ENCODE data around the gene ASMTL. TPM values are rescaled to one million over a fixed set of nuclear protein-coding genes. Genes with fewer than 3 reads are reported as not detected.
"Not testable (repeated sequence)": the region's sequence is repeated elsewhere in the genome, so short reads cannot be mapped to it uniquely, and the experiment has no call there.

The ASMTL gene
- total and polyA plus RNA-seq, 3 experiments from 2014 or later: 26.1 to 47.9 (median 26.5) TPM

GRCh38 chrX:1486177-1486576 lies 33.5 kb upstream of the ASMTL start:
- no peak for DNase-seq
- Mint-ChIP-seq H3K4me1 (peaks cover 33 to 53% (median 35%) of the 10 kb centered on the region in 3 donors), H3K27ac (peak overlapping the region in 7 of 8 donors; percentile 11 to 77 (median 70)), H3K9me3 (peaks cover 0 to 3% (median 0%) of the 10 kb centered on the region in 5 donors), H3K4me3 (no peak overlapping the region), H3K27me3 (peaks cover 0 to 7% of the 10 kb centered on the region in 2 donors), H3K36me3 (peaks cover 23 to 65% (median 32%) of the 10 kb centered on the region in 3 donors)
- Histone ChIP-seq H3K9me3 (ENCODE audit: low read length) (no peaks in the 10 kb centered on the region), H3K27ac (ENCODE audit: low read depth, low read length) (no peak overlapping the region), H3K4me1 (ENCODE audit: insufficient read depth, low read length) (peaks cover 30% of the 10 kb centered on the region), H3K27me3 (ENCODE audit: insufficient read depth, low read length, poor library complexity, severe bottlenecking) (no peaks in the 10 kb centered on the region), H3K36me3 (ENCODE audit: insufficient read depth, low read length) (peaks cover 35% of the 10 kb centered on the region), H3K4me3 (ENCODE audit: low read length) (no peak overlapping the region)
- ChIA-PET CTCF (no interaction called here), POLR2A (no interaction called here)

- Histone ChIP-seq H3K27ac (ENCODE audit: low read depth, low read length) (no peak overlapping the region), H3K9me3 (ENCODE audit: low read length) (no peaks in the 10 kb centered on the region), H3K27me3 (ENCODE audit: insufficient read depth, low read length, poor library complexity, severe bottlenecking) (no peaks in the 10 kb centered on the region), H3K4me3 (ENCODE audit: low read length) (no peak overlapping the region), H3K4me1 (ENCODE audit: insufficient read depth, low read length) (peaks cover 42% of the 10 kb centered on the region), H3K36me3 (ENCODE audit: insufficient read depth, low read length) (peaks cover 33% of the 10 kb centered on the region)
- DNase-seq: no peak
- peaks cover 44 to 64% (median 44%) of the 10 kb centered on the region in 3 donors for H3K4me1 Mint-ChIP-seq
- peaks cover 0 to 7% of the 10 kb centered on the region in 2 donors for H3K27me3 Mint-ChIP-seq
- H3K27ac Mint-ChIP-seq: peak overlapping the region in 5 of 8 donors; percentile 29 to 97 (median 82)
- H3K4me3 Mint-ChIP-seq: peak overlapping the region in 1 of 7 donors; percentile 80
- CTCF ChIA-PET: no interaction called here
- peaks cover 27 to 70% (median 35%) of the 10 kb centered on the region in 3 donors for H3K36me3 Mint-ChIP-seq
- peaks cover 0 to 3% (median 0%) of the 10 kb centered on the region in 5 donors for H3K9me3 Mint-ChIP-seq
- POLR2A ChIA-PET: no interaction called here
These were observed 32.3 kb upstream of the ASMTL start for GRCh38 chrX:1485033-1485432.

- Histone ChIP-seq H3K36me3 (ENCODE audit: insufficient read depth, low read length) (peaks cover 33% of the 10 kb centered on the region), H3K9me3 (ENCODE audit: low read length) (no peaks in the 10 kb centered on the region), H3K27ac (ENCODE audit: low read depth, low read length) (no peak overlapping the region), H3K4me1 (ENCODE audit: insufficient read depth, low read length) (peaks cover 46% of the 10 kb centered on the region), H3K27me3 (ENCODE audit: insufficient read depth, low read length, poor library complexity, severe bottlenecking) (no peaks in the 10 kb centered on the region), H3K4me3 (ENCODE audit: low read length) (no peak overlapping the region)
- CTCF ChIA-PET: no interaction called here
- Mint-ChIP-seq H3K27me3 (peaks cover 0 to 7% of the 10 kb centered on the region in 2 donors), H3K36me3 (peaks cover 31 to 74% (median 37%) of the 10 kb centered on the region in 3 donors), H3K4me3 (peak overlapping the region in 1 of 7 donors; percentile 20), H3K27ac (peak overlapping the region in 7 of 8 donors; percentile 57 to 97 (median 88)), H3K9me3 (peaks cover 0 to 5% (median 2%) of the 10 kb centered on the region in 5 donors), H3K4me1 (peaks cover 48 to 68% (median 48%) of the 10 kb centered on the region in 3 donors)
- no peak for DNase-seq
- POLR2A ChIA-PET: no interaction called here
These were observed 31.9 kb upstream of the ASMTL start for GRCh38 chrX:1484638-1485019.

- no peak overlapping the region for H3K27ac ChIP-seq (ENCODE audit: low read depth, low read length)
- CTCF ChIA-PET: no interaction called here
- no peaks in the 10 kb centered on the region for H3K27me3 ChIP-seq (ENCODE audit: insufficient read depth, low read length, poor library complexity, severe bottlenecking)
- H3K4me3 ChIP-seq (ENCODE audit: low read length): no peak overlapping the region
- Mint-ChIP-seq H3K36me3 (peaks cover 33 to 75% (median 38%) of the 10 kb centered on the region in 3 donors), H3K4me3 (peak overlapping the region in 2 of 7 donors; percentile 25 to 46), H3K4me1 (peaks cover 54 to 74% (median 54%) of the 10 kb centered on the region in 3 donors), H3K27me3 (peaks cover 0 to 7% of the 10 kb centered on the region in 2 donors), H3K9me3 (peaks cover 0 to 10% (median 7%) of the 10 kb centered on the region in 5 donors), H3K27ac (peak overlapping the region; percentile 39 to 97 (median 88))
- H3K4me1 ChIP-seq (ENCODE audit: insufficient read depth, low read length): peaks cover 52% of the 10 kb centered on the region
- peaks cover 30% of the 10 kb centered on the region for H3K36me3 ChIP-seq (ENCODE audit: insufficient read depth, low read length)
- H3K9me3 ChIP-seq (ENCODE audit: low read length): no peaks in the 10 kb centered on the region
- POLR2A ChIA-PET: no interaction called here
- DNase-seq: no peak
These were observed 31.3 kb upstream of the ASMTL start for GRCh38 chrX:1483843-1484637.

DNA sequence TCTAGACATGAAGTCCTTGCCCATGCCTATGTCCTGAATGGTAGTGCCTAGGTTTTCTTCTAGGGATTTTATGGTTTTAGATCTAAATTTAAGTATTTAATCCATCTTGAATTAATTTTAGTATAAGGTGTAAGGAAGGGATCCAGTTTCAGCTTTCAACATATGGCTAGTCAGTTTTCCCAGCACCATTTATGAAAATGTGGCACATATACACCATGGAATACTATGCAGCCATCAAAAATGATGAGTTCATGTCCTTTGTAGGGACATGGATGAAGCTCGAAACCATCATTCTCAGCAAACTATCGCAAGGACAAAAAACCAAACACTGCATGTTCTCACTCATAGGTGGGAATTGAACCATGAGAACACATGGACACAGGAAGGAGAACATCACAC lies 29.8 kb upstream of the ASMTL start:
- DNase-seq; H3K27me3 ChIP-seq (ENCODE audit: insufficient read depth, low read length, poor library complexity, severe bottlenecking); H3K9me3 ChIP-seq (ENCODE audit: low read length); H3K27ac ChIP-seq (ENCODE audit: low read depth, low read length); CTCF ChIA-PET; POLR2A ChIA-PET; H3K27me3 Mint-ChIP-seq: not testable (repeated sequence)
- Mint-ChIP-seq H3K4me3 (peak overlapping the region; percentile 74 to 90 (median 82)), H3K9me3 (peaks cover 2 to 11% (median 9%) of the 10 kb centered on the region in 5 donors), H3K27ac (peak overlapping the region; percentile 96 to 99 (median 98)), H3K36me3 (peaks cover 37 to 73% (median 39%) of the 10 kb centered on the region in 3 donors), H3K4me1 (peaks cover 62 to 83% (median 67%) of the 10 kb centered on the region in 3 donors)
- Histone ChIP-seq H3K4me3 (ENCODE audit: low read length) (peak overlapping the region; percentile 10), H3K4me1 (ENCODE audit: insufficient read depth, low read length) (peaks cover 65% of the 10 kb centered on the region), H3K36me3 (ENCODE audit: insufficient read depth, low read length) (peaks cover 23% of the 10 kb centered on the region)

DNA sequence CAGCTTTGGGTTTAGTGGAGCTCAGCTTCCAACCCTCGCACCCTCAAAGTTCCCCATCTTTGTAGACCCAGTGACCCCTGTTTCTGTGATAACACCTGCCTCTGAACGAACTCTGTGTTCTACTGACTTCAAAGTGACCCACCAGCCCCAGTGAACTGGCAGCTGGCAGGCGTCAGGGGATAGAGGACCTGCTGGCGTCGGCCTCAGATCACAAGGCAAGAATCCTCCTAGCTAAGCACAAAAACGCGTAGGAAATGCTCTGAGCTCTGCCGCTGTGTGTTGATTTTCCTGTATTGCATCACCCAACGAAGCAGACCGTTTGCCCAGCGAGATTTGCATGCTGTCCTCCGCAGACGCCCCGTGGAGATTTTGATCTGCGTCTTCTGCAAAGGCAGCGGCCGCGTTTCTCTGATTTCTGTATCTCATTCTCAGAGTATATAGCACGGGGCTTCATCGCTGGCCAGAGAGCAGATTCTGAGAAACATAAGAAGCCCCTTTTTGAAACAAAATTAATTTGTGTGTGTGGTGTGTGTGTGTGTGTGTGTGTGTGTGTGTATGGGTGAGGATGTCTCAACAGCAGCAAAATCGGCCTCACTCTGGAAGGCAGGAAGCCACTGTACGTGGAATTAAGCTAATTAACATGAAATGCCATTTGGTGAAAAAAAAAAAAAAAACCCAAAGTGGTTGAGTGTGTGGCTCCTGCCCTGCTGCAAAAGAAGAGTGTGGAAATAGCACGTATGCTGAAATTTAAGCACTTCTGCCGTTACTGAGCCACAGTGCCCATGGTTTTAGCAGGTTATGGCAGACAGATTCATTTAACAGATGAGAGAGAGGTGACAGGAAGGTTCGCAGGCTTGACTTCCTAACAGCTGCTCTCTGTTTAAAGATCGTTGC lies 29.2 kb upstream of the ASMTL start:
- H3K36me3 ChIP-seq (ENCODE audit: insufficient read depth, low read length): peaks cover 19% of the 10 kb centered on the region
- no peaks in the 10 kb centered on the region for H3K9me3 ChIP-seq (ENCODE audit: low read length)
- ChIA-PET CTCF (no interaction called here), POLR2A (no interaction called here)
- Mint-ChIP-seq H3K4me1 (peaks cover 64 to 83% (median 74%) of the 10 kb centered on the region in 3 donors), H3K9me3 (peaks cover 2 to 11% (median 9%) of the 10 kb centered on the region in 5 donors), H3K36me3 (peaks cover 37 to 73% (median 38%) of the 10 kb centered on the region in 3 donors), H3K4me3 (peak overlapping the region; percentile 74 to 90 (median 82)), H3K27ac (peak overlapping the region; percentile 96 to 99 (median 98)), H3K27me3 (peaks cover 0 to 7% of the 10 kb centered on the region in 2 donors)
- no peaks in the 10 kb centered on the region for H3K27me3 ChIP-seq (ENCODE audit: insufficient read depth, low read length, poor library complexity, severe bottlenecking)
- H3K4me3 ChIP-seq (ENCODE audit: low read length): peak overlapping the region; percentile 37
- peaks cover 69% of the 10 kb centered on the region for H3K4me1 ChIP-seq (ENCODE audit: insufficient read depth, low read length)
- peak overlapping the region; percentile 77 for H3K27ac ChIP-seq (ENCODE audit: low read depth, low read length)
- peak; percentile 61 to 87 (median 83) for DNase-seq

GRCh38 chrX:1480082-1480785 lies 27.5 kb upstream of the ASMTL start:
- CTCF ChIA-PET: no interaction called here
- no peak overlapping the region for H3K4me3 ChIP-seq (ENCODE audit: low read length)
- peak overlapping the region; percentile 54 to 81 (median 70) for H3K4me3 Mint-ChIP-seq
- H3K36me3 ChIP-seq (ENCODE audit: insufficient read depth, low read length): peaks cover 10% of the 10 kb centered on the region
- peak overlapping the region; percentile 96 to 99 (median 98) for H3K27ac Mint-ChIP-seq
- POLR2A ChIA-PET: no interaction called here
- H3K27ac ChIP-seq (ENCODE audit: low read depth, low read length): no peak overlapping the region
- H3K9me3 Mint-ChIP-seq: peaks cover 2 to 11% (median 9%) of the 10 kb centered on the region in 5 donors
- no peaks in the 10 kb centered on the region for H3K27me3 ChIP-seq (ENCODE audit: insufficient read depth, low read length, poor library complexity, severe bottlenecking)
- peaks cover 36 to 73% (median 42%) of the 10 kb centered on the region in 3 donors for H3K36me3 Mint-ChIP-seq
- DNase-seq: no peak
- peaks cover 0 to 7% of the 10 kb centered on the region in 2 donors for H3K27me3 Mint-ChIP-seq
- peaks cover 73 to 90% (median 85%) of the 10 kb centered on the region in 3 donors for H3K4me1 Mint-ChIP-seq
- H3K4me1 ChIP-seq (ENCODE audit: insufficient read depth, low read length): peaks cover 76% of the 10 kb centered on the region
- no peaks in the 10 kb centered on the region for H3K9me3 ChIP-seq (ENCODE audit: low read length)

Measured in CD8-positive, alpha-beta memory T cell (primary cell).